HepG2 (cell line): ENCODE measurements around the gene RARA. TPM values are rescaled to one million over a fixed set of nuclear protein-coding genes. Genes with fewer than 3 reads are reported as not detected.

Source experiments
- ELF3 ChIP-seq: IDR thresholded peaks from 2 replicates; pipeline ENCODE4 v1.6.1; 2016; ENCODE audit warnings: missing genetic modification reagents, missing compliant biosample characterization
- FOSL1 ChIP-seq: sonication (generic); formaldehyde crosslinking; IDR thresholded peaks from 2 replicates; pipeline ENCODE4 v1.9.0; 2021; ENCODE audit warnings: missing genetic modification reagents, borderline replicate concordance
- POGZ ChIP-seq: sonication (generic); formaldehyde crosslinking; IDR thresholded peaks from 2 replicates; pipeline ENCODE4 v1.4.0; 2020; ENCODE audit warnings: mild to moderate bottlenecking, missing genetic modification reagents
- RAD21 ChIP-seq: fragments of 450-650 bp; formaldehyde crosslinking; IDR thresholded peaks from 2 replicates; pipeline ENCODE4 v1.5.0; 2020; ENCODE audit warnings: mild to moderate bottlenecking
- RBAK ChIP-seq: sonication (generic); formaldehyde crosslinking; IDR thresholded peaks from 2 replicates; pipeline ENCODE4 v1.5.1; 2020; ENCODE audit warnings: mild to moderate bottlenecking, missing genetic modification reagents
- RCOR2 ChIP-seq: IDR thresholded peaks from 2 replicates; pipeline ENCODE4 v1.6.1; 2016; ENCODE audit warnings: missing biosample characterization, missing genetic modification reagents
- RNF2 ChIP-seq: fragments of 450-650 bp; conservative IDR thresholded peaks from 2 replicates; pipeline ENCODE4 v1.6.1; 2016; ENCODE audit warnings: low read depth
- STAG1 ChIP-seq: sonication (generic); formaldehyde crosslinking; IDR thresholded peaks from 2 replicates; pipeline ENCODE4 v1.4.0; 2020; ENCODE audit warnings: missing genetic modification reagents
- ZBTB7A ChIP-seq: sonication (generic); formaldehyde crosslinking; IDR thresholded peaks from 2 replicates; pipeline ENCODE4 v1.8.0; 2022; ENCODE audit warnings: mild to moderate bottlenecking, missing genetic modification reagents
- ZMYM4 ChIP-seq: sonication (generic); formaldehyde crosslinking; IDR thresholded peaks from 2 replicates; pipeline ENCODE4 v1.8.1; 2023; ENCODE audit warnings: mild to moderate bottlenecking, missing genetic modification reagents
- ZNF224 ChIP-seq: sonication (generic); formaldehyde crosslinking; IDR thresholded peaks from 2 replicates; pipeline ENCODE4 v1.5.0; 2020; ENCODE audit warnings: mild to moderate bottlenecking, missing genetic modification reagents
- ZNF292 ChIP-seq: sonication (generic); formaldehyde crosslinking; IDR thresholded peaks from 2 replicates; pipeline ENCODE4 v1.8.1; 2022; ENCODE audit warnings: mild to moderate bottlenecking, low read depth, missing genetic modification reagents, borderline replicate concordance
- ZNF343 ChIP-seq: sonication (generic); formaldehyde crosslinking; IDR thresholded peaks from 2 replicates; pipeline ENCODE4 v1.4.0; 2020; ENCODE audit warnings: mild to moderate bottlenecking, missing genetic modification reagents
- ZNF484 ChIP-seq: sonication (generic); formaldehyde crosslinking; IDR thresholded peaks from 2 replicates; pipeline ENCODE4 v1.5.1; 2020; ENCODE audit warnings: mild to moderate bottlenecking, low read depth, missing genetic modification reagents, borderline replicate concordance
- polyA plus RNA-seq, 8 experiments: library from polyadenylated mRNA; depleted of rRNA in 3 of 8; stranded (reverse) in 7 of 8; unstranded in 1 of 8; fragments of >200 nt; fragmentation: Illumina TruSeq in 4 of 8; extraction: Trizol in 4 of 8; gene quantifications; 2 replicates each; pipeline versions ENCODE4 v1.2.1 to v1.2.3, GENCODE V29; 2011 to 2016; ENCODE audit warnings: low read depth in 4 of 8, missing spikeins in 1 of 8, mixed read lengths in 1 of 8; ENCODE audit not compliant: insufficient read depth in 1 of 8
- total RNA-seq, 5 experiments: library from RNA; depleted of rRNA; stranded (reverse); fragments of >200 nt; fragmentation: Illumina TruSeq; extraction: Trizol; gene quantifications; 2 replicates each; pipeline ENCODE4 v1.2.3, GENCODE V29; 2016; ENCODE audit warnings: low read depth in 1 of 5
- TF ChIP-seq, protein P1 (sequence below): sonication (generic); formaldehyde crosslinking; IDR thresholded peaks from 2 replicates; pipeline ENCODE4 v1.4.0; 2020; ENCODE audit warnings: low read depth, missing genetic modification reagents

The RARA gene
- total and polyA plus RNA-seq, 2 of the 13 experiments (the other 11 are each of a cell fraction or from before 2014, with no cell fraction given): 6.4 to 8.6 TPM

DNA sequence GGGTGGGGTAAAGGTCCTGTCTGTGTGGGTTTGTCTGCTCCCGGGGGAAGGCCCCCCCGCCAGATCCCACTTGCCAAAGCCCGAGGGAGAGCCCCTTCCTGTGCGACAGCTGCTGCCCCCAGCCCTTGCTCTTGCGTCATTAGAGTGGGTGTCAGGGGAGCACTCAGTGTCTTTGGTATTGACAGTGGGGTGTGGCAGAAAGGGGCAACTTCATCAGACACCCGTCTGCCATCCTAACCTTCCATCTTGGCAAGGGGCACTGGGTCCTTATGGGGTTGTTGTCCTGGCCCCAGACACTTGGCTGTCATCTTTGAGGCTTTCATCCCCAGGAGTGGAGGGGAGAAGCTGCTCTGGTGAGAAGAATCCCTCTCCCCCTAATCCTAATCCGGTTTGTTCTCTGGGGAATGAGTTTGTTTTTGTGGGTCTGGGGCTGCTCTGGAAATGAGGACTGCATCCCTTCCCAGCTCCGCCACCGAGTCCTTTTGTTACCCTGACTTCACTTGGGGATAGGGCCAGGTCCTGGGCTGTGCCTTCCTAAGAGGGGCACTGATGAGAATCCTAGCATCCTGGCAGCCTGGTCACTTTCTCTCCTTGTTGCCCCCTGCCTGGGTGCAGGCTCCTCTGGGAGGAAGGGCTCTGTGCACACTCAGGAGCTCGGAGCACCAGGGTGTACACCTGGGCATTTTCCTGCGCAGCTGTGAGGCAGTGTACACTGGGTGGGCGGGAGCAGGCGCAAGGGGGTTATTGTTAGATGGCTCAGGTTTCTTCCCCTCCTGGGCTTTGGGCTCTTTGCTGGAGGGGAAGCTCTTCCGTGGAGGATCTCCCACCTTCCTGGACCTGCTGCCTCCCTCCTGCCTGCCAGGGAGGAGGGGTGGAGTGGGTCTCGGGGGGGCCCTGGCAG, 34.5 kb downstream of the RARA start (continued):
- TF ChIP-seq ZNF292 (no peak), RNF2 (no peak), POGZ (CRISPR knock-in tag) (no peak), ZBTB7A (no peak), STAG1 (CRISPR knock-in tag) (no peak), ZNF224 (CRISPR knock-in tag) (0 out of 2 replicates have a peak, but pooled peaks have one; percentile 35), ZMYM4 (no peak), RCOR2 (CRISPR knock-in tag) (no peak), ZNF343 (CRISPR knock-in tag) (no peak), ELF3 (CRISPR knock-in tag) (no peak), ZNF484 (CRISPR knock-in tag) (no peak), RAD21 (no peak), FOSL1 (no peak), RBAK (CRISPR knock-in tag) (no peak)
- TF ChIP-seq, protein P1, sequence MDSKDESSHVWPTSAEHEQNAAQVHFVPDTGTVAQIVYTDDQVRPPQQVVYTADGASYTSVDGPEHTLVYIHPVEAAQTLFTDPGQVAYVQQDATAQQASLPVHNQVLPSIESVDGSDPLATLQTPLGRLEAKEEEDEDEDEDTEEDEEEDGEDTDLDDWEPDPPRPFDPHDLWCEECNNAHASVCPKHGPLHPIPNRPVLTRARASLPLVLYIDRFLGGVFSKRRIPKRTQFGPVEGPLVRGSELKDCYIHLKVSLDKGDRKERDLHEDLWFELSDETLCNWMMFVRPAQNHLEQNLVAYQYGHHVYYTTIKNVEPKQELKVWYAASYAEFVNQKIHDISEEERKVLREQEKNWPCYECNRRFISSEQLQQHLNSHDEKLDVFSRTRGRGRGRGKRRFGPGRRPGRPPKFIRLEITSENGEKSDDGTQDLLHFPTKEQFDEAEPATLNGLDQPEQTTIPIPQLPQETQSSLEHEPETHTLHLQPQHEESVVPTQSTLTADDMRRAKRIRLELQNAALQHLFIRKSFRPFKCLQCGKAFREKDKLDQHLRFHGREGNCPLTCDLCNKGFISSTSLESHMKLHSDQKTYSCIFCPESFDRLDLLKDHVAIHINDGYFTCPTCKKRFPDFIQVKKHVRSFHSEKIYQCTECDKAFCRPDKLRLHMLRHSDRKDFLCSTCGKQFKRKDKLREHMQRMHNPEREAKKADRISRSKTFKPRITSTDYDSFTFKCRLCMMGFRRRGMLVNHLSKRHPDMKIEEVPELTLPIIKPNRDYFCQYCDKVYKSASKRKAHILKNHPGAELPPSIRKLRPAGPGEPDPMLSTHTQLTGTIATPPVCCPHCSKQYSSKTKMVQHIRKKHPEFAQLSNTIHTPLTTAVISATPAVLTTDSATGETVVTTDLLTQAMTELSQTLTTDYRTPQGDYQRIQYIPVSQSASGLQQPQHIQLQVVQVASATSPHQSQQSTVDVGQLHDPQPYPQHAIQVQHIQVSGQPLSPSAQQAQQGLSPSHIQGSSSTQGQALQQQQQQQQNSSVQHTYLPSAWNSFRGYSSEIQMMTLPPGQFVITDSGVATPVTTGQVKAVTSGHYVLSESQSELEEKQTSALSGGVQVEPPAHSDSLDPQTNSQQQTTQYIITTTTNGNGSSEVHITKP (CRISPR knock-in tag): no peak
